Loucy (cell line): Measurements from ENCODE around the gene DEXI.

Experiments
- H2AFZ ChIP-seq: fragments of 200-600 bp; sonication (generic); 2 replicates; pipeline ENCODE4 v1.6.0; 2016; ENCODE audit warnings: antibody characterized with exemption, mild to moderate bottlenecking, low read length, moderate library complexity
- H3F3A ChIP-seq: fragments of 200-600 bp; 2 replicates; pipeline ENCODE4 v1.6.0; 2016; ENCODE audit warnings: antibody characterized with exemption, low read depth, mild to moderate bottlenecking
- H3K27me3 ChIP-seq: fragments of 200-600 bp; sonication (generic); 2 replicates; pipeline ENCODE4 v1.6.1; 2014; ENCODE audit warnings: low read length, mild to moderate bottlenecking; ENCODE audit not compliant: insufficient read depth, poor library complexity, severe bottlenecking
- H3K36me3 ChIP-seq: fragments of 200-600 bp; sonication (generic); 2 replicates; pipeline ENCODE4 v1.6.1; 2016; ENCODE audit warnings: low read length; ENCODE audit not compliant: insufficient read depth
- H3K4me1 ChIP-seq: fragments of 200-600 bp; sonication (generic); 2 replicates; pipeline ENCODE4 v1.5.1; 2014; ENCODE audit warnings: low read length, mild to moderate bottlenecking; ENCODE audit not compliant: insufficient read depth, poor library complexity, severe bottlenecking
- H3K4me2 ChIP-seq: fragments of 200-600 bp; sonication (generic); 2 replicates; pipeline ENCODE4 v1.6.0; 2014; ENCODE audit warnings: antibody characterized with exemption, low read length, low read depth, mild to moderate bottlenecking; ENCODE audit not compliant: poor library complexity, severe bottlenecking
- H3K4me3 ChIP-seq: fragments of 200-600 bp; sonication (generic); 2 replicates; pipeline ENCODE4 v1.5.1; 2014; ENCODE audit warnings: low read length, mild to moderate bottlenecking, mixed read lengths; ENCODE audit not compliant: poor library complexity, severe bottlenecking
- H3K79me2 ChIP-seq: fragments of 200-600 bp; sonication (generic); 2 replicates; pipeline ENCODE4 v1.6.1; 2014; ENCODE audit warnings: low read length; ENCODE audit not compliant: insufficient read depth
- H3K9ac ChIP-seq: fragments of 200-600 bp; sonication (generic); 2 replicates; pipeline ENCODE4 v1.6.0; 2014; ENCODE audit warnings: mild to moderate bottlenecking, low read depth, low read length, moderate library complexity; ENCODE audit not compliant: poor library complexity, severe bottlenecking
- H3K9me2 ChIP-seq: fragments of 200-600 bp; sonication (generic); replicated peaks from 2 replicates; pipeline ENCODE4 v1.6.1; 2016; ENCODE audit warnings: low read depth, low read length, mixed read lengths
- H3K9me3 ChIP-seq: fragments of 200-600 bp; sonication (generic); 2 replicates; pipeline ENCODE4 v1.6.1; 2014; ENCODE audit warnings: mild to moderate bottlenecking, antibody characterized with exemption, low read length, low read depth; ENCODE audit not compliant: insufficient read depth
- H4K20me1 ChIP-seq: fragments of 200-600 bp; sonication (generic); 2 replicates; pipeline ENCODE4 v1.6.0; 2014; ENCODE audit warnings: antibody characterized with exemption, low read length, mild to moderate bottlenecking; ENCODE audit not compliant: insufficient read depth, poor library complexity, severe bottlenecking
- EZH2phosphoT487 ChIP-seq: fragments of 200-600 bp; IDR thresholded peaks from 2 replicates; pipeline ENCODE4 v1.6.1; 2018; ENCODE audit warnings: antibody characterized with exemption, mild to moderate bottlenecking, moderate library complexity, borderline replicate concordance
- TF ChIP-seq, protein P1 (sequence below): fragments of 200-600 bp; sonication (generic); conservative IDR thresholded peaks from 2 replicates; pipeline ENCODE4 v1.5.1; 2014; ENCODE audit warnings: mild to moderate bottlenecking, antibody characterized with exemption, low read length

DEXI gene

DNA sequence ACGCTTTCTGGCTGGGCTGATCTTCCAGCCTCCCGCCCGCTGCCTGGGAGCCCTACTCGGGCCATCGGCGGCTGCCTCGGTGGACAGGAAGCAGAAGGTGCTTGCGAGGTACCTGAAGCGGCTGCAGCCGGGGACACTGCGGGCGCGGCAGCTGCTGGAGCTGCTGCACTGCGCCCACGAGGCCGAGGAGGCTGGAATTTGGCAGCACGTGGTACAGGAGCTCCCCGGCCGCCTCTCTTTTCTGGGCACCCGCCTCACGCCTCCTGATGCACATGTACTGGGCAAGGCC, 34.6 kb downstream of the DEXI start:
- Histone ChIP-seq H2AFZ (no peak overlapping the region), H4K20me1 (no peaks in the 10 kb centered on the region), H3K4me3 (no peak overlapping the region), H3K9me3 (no peaks in the 10 kb centered on the region), H3F3A (no peaks in the 10 kb centered on the region), H3K9ac (no peak overlapping the region), H3K4me1 (no peaks in the 10 kb centered on the region), H3K79me2 (no peaks in the 10 kb centered on the region), H3K9me2 (no peaks in the 10 kb centered on the region), H3K36me3 (no peaks in the 10 kb centered on the region), H3K27me3 (no peaks in the 10 kb centered on the region), H3K4me2 (no peak overlapping the region)
- TF ChIP-seq, protein P1, sequence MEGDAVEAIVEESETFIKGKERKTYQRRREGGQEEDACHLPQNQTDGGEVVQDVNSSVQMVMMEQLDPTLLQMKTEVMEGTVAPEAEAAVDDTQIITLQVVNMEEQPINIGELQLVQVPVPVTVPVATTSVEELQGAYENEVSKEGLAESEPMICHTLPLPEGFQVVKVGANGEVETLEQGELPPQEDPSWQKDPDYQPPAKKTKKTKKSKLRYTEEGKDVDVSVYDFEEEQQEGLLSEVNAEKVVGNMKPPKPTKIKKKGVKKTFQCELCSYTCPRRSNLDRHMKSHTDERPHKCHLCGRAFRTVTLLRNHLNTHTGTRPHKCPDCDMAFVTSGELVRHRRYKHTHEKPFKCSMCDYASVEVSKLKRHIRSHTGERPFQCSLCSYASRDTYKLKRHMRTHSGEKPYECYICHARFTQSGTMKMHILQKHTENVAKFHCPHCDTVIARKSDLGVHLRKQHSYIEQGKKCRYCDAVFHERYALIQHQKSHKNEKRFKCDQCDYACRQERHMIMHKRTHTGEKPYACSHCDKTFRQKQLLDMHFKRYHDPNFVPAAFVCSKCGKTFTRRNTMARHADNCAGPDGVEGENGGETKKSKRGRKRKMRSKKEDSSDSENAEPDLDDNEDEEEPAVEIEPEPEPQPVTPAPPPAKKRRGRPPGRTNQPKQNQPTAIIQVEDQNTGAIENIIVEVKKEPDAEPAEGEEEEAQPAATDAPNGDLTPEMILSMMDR, result no peak
- TF ChIP-seq EZH2phosphoT487, result no peak

DNA sequence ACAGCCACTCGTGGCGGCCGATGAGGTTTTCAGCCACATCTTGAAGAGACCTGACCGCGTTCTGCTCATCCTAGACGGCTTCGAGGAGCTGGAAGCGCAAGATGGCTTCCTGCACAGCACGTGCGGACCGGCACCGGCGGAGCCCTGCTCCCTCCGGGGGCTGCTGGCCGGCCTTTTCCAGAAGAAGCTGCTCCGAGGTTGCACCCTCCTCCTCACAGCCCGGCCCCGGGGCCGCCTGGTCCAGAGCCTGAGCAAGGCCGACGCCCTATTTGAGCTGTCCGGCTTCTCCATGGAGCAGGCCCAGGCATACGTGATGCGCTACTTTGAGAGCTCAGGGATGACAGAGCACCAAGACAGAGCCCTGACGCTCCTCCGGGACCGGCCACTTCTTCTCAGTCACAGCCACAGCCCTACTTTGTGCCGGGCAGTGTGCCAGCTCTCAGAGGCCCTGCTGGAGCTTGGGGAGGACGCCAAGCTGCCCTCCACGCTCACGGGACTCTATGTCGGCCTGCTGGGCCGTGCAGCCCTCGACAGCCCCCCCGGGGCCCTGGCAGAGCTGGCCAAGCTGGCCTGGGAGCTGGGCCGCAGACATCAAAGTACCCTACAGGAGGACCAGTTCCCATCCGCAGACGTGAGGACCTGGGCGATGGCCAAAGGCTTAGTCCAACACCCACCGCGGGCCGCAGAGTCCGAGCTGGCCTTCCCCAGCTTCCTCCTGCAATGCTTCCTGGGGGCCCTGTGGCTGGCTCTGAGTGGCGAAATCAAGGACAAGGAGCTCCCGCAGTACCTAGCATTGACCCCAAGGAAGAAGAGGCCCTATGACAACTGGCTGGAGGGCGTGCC, 35.1 kb downstream of the DEXI start:
- Histone ChIP-seq H3K9me3 (no peaks in the 10 kb centered on the region), H4K20me1 (no peaks in the 10 kb centered on the region), H3K79me2 (no peaks in the 10 kb centered on the region), H3K27me3 (no peaks in the 10 kb centered on the region), H3K36me3 (no peaks in the 10 kb centered on the region), H3K9ac (no peak overlapping the region), H3K4me1 (no peaks in the 10 kb centered on the region), H3K9me2 (no peaks in the 10 kb centered on the region), H3F3A (no peaks in the 10 kb centered on the region), H2AFZ (no peak overlapping the region), H3K4me3 (no peak overlapping the region), H3K4me2 (no peak overlapping the region)
- no peak for TF ChIP-seq EZH2phosphoT487
- TF ChIP-seq, protein P1, result no peak

DNA sequence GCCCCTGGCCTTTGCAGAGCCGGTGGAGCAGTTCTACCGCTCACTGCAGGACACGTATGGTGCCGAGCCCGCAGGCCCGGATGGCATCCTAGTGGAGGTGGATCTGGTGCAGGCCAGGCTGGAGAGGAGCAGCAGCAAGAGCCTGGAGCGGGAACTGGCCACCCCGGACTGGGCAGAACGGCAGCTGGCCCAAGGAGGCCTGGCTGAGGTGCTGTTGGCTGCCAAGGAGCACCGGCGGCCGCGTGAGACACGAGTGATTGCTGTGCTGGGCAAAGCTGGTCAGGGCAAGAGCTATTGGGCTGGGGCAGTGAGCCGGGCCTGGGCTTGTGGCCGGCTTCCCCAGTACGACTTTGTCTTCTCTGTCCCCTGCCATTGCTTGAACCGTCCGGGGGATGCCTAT, 35.8 kb downstream of the DEXI start:
- no peaks in the 10 kb centered on the region for H3K79me2 ChIP-seq
- H3F3A ChIP-seq, result no peaks in the 10 kb centered on the region
- H3K36me3 ChIP-seq, result no peaks in the 10 kb centered on the region
- no peak overlapping the region for H3K9ac ChIP-seq
- no peak overlapping the region for H2AFZ ChIP-seq
- no peaks in the 10 kb centered on the region for H3K9me3 ChIP-seq
- no peaks in the 10 kb centered on the region for H3K27me3 ChIP-seq
- H4K20me1 ChIP-seq, result no peaks in the 10 kb centered on the region
- TF ChIP-seq, protein P1, result no peak
- no peak for TF ChIP-seq EZH2phosphoT487
- H3K4me1 ChIP-seq, result no peaks in the 10 kb centered on the region
- H3K9me2 ChIP-seq, result no peaks in the 10 kb centered on the region
- no peak overlapping the region for H3K4me3 ChIP-seq
- no peak overlapping the region for H3K4me2 ChIP-seq
